HG02938 (cell line): Measurements from ENCODE around the gene EXOC6B.
"Not testable (repeated sequence)": the region's sequence is repeated elsewhere in the genome, so short reads cannot be mapped to it uniquely, and the experiment has no call there.

ENCODE experiments used
- ATAC-seq: cut with Tn5 transposase; IDR thresholded peaks from one replicate; pipeline ENCODE4 v1.9.1; 2021; ENCODE audit warnings: mild to moderate bottlenecking, moderate library complexity; ENCODE audit not compliant: unreplicated experiment

The EXOC6B gene

DNA sequence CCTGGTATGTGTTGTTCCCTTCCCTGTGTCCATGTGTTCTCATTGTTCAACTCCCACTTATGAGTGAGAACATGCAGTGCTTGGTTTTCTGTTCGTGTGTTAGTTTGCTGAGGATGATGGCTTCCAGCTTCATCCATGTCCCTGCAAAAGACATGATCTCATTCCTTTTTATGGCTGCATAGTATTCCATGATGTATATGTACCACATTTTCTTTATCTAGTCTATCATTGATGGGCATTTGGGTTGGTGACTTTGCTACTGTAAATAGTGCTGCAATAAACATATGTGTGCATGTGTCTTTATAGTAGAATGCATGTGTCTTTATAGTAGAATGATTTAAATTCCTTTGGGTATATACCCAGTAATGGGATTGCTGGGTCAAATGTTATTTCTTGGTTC is 341.2 kb downstream of the EXOC6B start:
- not testable (repeated sequence) for ATAC-seq

DNA sequence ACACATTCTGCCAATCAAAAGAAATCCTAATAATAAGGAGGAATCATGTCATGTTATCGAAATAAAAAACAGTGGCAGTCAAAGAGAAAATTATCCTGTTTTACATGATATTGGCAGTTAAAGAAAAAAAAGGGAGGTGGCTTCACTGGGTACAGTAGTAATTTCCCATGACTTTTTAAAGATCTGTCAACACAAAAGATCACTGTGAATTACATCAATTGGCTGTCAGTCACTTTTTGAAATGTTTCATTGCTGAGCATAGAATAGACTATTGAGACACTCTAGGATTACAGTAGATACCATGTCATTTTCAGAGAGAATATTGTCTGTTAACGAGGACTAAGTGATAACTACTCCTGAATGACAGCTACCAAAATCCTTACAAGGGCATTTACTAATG is 342.5 kb downstream of the EXOC6B start:
- no peak for ATAC-seq

DNA sequence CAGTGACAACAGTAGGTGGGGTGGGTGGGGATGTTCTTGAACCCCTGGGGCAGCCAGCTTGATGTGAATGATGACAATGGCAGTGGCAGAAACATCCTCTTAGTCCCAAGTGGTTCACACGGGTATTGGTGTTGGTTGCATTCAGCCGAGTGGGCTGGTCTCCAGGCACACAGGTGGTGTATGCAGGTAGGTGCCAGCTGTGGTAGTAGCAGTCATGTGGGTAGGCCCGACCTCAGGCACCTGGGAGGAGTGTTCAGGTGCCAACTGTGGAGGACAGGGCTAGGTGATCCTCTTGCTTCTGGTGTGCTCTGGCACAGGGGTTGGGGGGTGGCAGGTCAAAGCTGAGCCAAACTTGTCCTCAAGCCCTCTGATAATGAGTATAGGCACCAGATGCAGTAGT is 350.6 kb downstream of the EXOC6B start:
- ATAC-seq: no peak

DNA sequence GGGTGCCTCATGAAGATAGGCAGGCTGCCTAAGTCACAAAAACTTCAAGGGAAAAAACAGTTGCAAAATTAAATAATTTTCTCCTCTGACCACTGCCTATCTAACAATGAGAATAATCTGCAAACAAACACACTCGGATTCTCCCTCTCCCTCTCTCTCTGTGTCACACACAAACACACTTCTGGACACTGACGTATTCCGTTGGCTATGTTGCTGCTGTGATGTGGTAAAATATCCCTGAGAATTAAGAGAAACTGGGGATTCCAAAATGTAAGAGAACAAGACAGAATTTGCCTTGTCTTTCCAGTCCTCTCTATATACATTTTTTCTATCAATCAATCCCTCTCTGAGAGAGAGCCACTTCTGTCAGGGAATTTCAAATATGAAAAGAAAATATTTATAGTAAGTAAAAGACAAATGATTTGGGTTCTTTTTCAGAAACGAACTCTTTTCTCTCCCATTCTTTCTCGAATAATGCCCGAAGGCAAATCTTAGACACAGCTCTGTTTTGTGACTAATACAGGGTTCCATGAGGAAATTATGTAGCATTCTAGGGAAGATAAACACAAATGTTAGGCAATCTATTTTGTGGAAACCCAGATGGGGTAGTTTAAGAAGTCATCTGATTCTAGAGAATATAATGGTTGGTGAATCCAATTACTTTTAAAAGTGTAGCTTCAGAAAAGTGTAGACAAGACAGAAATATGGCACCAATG is 367.9 kb downstream of the EXOC6B start:
- ATAC-seq: no peak

DNA sequence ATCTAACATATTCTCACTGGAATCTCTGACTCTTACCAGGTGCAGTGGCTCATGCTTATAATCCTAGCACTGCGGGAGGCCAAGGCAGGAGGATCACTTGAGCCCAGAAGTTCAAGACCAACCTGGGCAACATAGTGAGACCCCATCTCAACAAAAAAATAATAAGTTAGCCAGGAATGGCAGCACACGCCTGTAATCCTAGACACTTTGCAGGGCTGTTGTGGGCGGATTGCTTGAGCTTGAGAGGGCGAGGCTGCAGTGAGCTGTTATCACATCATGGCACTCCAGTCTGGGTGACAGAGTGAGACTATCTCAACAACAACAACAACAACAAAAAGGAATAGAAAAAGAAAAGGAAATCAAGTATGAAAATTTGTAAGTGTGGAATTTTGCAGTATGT is 371.6 kb downstream of the EXOC6B start:
- ATAC-seq: no peak

DNA sequence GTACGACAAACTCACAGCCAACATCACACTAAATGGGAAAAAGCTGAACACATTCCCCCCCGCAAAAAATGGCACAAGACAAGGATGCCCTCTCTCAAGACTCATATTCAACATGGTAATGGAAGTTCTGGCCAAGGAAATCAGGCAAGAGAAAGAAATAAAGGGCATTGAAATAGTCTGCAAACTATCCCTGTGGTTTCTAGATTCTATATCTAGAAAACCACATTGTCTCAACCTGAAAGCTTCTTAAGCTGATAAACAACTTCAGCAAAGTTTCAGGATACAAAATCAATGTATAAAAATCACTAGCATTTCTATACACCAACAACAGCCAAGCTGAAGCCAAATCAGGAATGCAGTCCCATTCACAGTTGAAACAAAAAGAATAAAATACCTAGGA is 383.6 kb downstream of the EXOC6B start:
- ATAC-seq: no peak

DNA sequence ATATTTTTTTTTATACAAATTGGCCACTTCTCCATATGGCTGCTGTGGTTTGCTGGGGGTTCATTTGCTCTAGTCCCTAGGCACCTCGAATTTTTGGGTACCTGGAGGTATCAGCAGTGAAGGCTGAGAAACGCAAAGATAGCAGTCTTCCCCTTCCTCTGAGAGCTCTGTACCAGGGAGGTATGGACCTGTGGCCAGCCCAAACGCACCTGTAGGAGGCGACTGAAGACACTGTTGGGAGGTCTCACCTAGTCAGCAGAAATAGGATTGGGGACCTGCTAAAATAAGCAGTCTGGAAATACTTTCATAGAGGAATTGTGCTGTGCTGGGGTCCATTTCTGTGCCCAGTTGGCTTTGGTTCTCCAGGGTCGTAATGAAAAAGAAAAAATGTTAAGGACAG is 385.9 kb downstream of the EXOC6B start:
- no peak for ATAC-seq

DNA sequence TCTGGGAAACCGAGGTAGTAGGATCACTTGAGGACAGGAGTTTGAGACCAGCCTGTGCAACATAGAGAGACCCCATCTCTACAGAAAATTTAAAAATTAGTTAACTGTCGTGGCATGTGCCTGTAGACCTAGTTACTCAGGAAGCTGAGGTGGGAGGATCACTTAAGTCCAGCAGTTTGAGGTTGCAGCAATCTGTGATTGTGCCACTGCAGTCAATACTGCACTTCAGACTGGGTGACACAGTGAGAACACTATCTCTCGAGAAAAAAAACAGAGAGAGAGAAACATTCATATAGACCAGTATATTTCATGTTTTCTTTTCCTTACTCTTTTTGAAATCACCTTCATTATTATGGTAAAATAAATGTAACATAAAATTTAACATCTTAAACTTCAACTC is 387.5 kb downstream of the EXOC6B start:
- ATAC-seq: no peak

DNA sequence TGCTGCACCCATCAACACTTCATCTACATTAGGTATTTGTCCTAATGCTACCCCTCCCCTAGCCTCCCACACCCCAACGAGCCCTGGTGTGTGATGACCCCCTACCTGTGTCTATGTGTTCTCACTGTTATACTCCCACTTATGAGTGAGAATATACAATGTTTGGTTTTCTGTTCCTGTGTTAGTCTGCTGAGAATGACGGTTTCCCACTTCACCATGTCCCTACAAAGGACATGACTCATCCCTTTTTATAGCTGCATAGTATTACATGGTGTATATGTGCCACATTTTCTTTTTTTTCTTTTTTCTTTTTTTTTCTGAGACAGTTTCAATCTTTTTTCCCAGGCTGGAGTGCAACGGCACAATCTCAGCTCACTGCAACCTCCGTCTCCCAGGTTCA is 394.1 kb downstream of the EXOC6B start:
- no peak for ATAC-seq

DNA sequence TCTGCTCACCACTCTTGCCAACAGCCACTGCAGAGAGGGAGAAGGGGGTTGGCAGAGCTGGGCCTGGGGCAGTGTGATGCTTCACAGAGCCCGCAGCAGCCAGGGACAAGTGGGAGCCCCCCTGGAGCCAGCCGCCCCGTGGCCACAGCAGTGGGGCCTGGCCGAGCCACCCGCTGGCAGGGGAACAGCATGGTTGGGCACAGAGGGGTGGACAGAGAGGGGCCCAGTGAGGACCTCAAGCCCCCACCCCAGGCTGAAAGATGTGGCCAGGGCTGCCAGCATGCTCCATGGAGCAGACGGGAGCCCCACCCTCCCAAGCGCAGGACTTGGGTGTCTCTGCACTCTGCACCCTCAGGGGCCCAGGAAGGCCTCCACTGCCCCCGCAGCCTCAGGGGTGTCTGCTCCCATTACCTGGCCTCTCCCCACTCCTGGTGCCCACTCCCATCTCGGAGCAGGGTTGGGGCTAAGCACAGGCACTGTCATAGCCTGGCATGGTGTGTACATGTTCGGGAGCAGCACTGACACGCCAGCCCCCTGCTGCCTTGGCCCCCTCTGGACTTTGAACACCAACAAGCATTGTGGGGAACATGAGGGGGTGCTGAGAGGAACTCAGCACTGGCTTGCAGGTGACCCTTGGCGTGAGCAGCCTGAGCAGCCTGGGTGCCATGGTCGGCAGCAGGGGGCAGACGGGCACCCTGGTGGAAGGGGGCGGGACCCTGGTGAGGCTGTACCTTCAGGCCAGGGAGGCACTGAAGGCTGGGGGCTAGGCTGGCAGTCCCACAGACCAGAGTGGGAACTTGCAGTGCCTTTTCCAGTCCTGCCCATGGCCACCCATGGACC is 398.6 kb downstream of the EXOC6B start:
- no peak for ATAC-seq

DNA sequence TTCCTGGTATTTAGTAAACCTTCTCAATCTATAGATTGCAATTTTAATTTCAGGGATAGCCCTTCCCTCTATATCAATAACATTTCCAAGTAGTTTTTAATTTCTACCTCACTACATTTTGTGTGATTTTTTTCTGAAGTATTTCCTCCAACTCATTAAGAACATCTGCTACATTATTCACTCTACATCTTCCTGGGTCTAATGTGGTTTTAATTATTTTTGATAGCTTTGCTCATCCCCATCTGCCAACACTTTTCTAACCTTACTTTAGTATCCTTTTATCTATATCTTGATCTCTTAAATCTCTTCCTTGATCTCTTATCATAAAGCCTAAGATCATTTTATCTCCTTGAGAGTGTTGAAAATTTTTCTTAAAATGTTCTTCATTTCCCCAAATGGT is 399.8 kb downstream of the EXOC6B start:
- no peak for ATAC-seq

DNA sequence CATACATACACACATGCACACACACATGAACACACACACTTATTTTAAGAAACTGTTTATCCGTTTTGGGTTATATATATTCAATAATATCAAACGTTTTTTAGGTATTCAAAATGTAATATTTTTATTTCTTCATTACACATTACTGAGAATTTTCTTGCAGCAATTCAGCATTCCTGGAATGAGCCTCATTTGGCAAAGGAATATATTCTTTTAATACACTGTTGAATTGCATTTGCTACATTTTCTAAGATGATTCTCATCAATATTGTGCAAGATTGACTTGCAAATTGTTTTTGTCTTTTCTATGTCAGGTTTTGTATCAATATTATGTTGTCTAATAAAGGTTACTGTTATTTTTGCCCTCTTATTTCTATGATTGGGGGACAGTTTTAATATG is 402.1 kb downstream of the EXOC6B start:
- no peak for ATAC-seq

DNA sequence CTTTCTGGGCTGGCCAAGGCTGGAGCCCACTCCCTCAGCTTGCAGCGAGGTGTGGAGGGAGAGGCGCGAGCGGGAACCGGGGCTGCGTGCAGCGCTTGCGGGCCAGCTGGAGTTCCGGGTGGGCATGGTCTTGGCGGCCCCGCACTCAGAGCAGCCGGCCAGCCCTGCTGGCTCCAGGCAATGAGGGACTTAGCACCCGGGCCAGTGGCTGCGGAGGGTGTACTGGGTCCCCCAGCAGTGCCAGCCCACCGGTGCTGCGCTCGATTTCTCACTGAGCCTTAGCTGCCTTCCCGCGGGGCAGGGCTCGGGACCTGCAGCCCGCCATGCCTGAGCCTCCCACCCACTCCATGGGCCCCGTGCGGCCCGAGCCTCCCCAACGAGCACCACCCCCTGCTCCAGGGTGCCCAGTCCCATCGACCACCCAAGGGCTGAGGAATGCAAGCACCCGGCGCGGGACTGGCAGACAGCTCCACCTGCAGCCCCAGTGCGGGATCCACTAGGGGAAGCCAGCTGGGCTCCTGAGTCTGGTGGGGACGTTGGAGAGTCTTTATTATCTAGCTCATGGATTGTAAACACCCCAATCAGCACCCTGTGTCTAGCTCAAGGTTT is 404.0 kb downstream of the EXOC6B start:
- ATAC-seq: not testable (repeated sequence)

DNA sequence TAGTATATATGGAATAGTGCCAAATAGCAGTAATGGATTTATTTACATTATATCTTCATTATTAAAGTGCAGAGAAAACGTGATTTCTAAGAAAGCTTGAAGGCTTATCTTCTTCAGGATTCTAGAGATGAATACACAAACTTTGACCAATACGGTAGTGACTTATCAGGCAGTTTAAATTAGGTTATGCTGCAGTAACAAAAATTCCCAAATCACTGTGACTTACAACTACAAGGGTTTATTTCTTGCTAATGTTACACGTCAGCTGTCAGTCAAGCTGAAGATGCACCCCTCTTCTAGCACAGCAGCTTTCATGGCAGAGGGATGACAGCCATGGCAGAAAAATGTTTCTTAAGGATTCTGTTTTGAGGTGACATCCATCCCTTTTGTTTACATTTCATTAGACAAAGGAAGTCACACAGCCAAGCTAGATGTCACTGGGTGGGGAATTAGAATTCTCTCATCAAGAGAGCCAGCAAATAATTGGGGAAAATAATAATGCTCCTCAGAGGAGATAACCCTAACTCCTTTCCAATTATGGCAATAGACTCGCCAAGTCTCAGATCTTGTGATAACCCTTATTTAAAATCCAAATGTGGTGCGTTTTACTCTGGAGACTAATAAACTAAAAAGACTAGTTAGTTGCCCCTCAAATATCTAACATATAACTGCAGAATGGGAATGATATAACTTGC is 409.9 kb downstream of the EXOC6B start:
- no peak for ATAC-seq

DNA sequence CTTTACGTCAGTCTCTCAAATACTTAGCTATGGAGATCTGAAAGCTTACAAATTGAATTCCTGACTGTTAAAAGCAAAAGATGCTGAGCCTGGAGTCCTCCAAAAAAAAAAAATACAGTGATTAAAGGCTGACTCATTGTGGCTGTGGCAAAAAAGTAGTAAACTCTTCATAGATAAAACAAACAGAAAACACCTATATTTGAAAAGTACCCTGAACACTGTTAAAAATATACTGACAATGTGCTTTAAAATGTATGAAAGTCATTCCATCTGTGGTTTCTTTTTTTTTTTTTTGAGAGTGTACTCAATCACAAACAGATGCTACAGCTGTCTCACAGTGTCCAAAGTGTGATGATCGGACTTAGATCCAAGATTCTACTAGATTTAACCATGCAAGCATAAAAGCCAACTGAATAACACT is 410.6 kb downstream of the EXOC6B start:
- ATAC-seq: no peak

DNA sequence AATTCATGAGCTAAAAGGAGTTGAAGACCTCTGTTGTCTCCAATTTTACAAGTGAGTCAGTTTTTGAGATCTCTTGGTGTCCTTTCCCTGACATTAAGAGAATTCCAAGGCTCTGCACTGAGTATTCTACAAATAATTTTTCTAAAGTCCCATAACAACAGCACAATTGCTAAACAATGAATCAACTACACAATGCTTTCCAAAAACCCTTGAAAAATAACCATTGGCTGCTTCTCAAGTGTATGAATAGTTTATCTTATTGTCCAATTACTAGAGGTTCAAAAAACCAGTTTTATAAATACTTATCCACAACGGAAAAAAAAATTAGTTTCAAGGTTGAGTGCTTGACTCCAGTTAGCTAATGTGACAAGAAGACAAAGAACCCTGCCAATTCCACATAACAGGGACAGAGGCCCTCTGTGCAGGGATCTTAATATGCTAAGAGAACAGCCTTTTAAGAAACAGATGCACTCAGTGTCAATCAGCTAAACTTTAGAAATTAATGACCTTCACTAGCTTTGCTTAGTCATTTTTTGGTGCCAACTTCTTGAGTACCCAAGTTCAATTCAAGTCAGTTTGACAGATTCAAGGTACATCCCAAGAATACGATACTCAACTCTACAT is 411.6 kb downstream of the EXOC6B start:
- no peak for ATAC-seq

DNA sequence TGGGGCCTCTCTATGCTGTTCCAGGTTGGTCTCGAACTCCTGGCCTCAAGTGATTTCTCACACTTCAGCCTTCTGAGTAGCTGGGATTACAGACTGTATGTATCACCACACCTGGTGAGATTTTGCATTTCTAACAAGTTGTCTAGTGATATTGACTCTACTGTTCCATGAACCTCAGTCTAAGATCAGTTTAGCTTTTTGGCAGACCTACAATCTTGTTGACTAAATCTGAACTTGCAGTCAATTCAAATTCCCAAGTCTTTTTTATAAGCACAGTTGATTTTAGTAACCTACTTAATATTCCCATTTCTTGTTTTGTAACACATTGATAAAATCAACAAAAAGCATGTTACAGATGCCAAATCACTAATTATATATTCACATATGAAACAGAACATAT is 412.1 kb downstream of the EXOC6B start:
- no peak for ATAC-seq

DNA sequence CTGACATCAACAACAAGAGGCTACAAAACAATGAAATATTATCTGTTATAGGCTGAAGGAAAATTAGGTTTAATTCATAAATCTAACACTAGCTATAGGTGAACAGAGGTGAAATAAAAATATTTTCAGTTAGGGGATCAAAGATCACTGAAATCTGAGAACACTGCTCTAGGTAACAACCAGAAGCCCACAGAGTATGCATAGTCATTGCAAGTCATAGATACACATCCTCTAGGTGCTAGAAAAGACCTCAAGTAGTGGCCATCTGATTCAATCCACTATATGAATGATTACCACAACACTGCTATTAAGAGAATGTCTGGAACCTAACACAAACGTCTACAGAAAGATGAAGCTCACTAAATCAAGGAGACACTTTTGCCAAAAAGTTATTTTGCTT is 413.6 kb downstream of the EXOC6B start:
- ATAC-seq: no peak

DNA sequence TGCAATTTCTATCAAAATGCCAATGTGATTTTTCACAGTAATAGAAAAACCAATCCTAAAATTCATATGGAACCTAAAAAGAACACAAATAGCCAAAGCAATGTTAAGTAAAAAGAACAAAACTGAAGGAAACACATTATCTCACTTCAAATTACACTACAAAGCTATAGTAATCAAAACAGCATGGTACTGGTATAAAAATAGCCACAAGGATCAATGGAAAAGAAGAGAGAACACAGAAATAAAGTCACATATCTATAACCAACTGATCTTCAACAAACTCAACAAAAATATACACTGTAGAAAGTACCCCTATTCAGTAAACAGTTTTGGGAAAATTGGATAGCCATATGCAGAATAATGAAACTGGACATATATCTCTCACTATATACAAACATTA is 426.0 kb downstream of the EXOC6B start:
- no peak for ATAC-seq

DNA sequence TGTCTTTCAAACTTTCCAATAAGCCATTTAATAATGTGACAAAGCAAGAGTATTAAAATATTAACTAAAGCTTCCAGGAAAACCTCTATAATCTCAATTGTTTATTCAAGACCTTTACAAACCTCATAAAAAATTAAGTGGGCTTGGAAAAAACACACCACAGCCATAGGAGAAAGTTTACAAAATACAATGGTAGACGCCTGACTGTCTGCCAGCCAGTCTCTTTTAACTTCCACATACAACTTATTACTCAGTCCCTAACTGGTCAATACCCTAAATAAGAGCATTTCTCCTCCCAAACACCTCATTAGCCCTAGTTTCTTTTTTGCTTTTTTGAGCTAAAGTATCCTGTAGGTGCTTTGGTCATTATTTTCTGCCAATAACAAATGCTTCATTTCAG is 430.7 kb downstream of the EXOC6B start:
- ATAC-seq: no peak

DNA sequence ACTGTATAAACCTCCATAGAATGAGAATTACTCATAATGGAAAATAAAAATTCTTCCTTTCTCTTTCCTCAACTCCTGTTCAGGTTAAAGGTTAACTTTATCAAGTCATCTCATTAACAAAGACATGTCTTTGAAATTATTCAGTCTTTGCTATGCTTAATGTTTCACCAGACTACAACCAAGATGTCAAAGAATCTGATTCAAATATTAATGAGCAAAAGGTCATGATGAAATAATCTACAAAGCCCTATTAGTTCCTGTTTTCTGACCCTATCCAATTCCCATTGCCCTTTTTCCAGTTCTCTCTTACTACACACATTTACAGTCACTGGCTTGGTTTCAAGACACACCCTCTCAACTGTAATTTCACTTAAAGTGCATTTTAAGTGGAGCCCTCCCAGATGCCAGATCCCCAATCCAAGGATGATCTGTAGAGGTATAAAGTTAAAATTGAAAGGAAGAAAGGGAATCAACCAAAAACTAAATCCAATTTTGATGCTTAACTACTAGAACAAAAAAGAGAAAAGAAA is 431.2 kb downstream of the EXOC6B start:
- no peak for ATAC-seq
